ENCODE results near the gene LPP. TPM values are rescaled to one million over a fixed set of nuclear protein-coding genes. Genes with fewer than 3 reads are reported as not detected.

LPP gene
- total and polyA plus RNA-seq, 2 of the 13 experiments (the other 11 are each of a cell fraction or from before 2014, with no cell fraction given): 19.2 to 29.9 TPM

GRCh38 chr3:188854772-188855149 is 700.8 kb downstream of the LPP start:
- peaks cover 0 to 2% of the 10 kb centered on the region in 2 experiments; a peak in 1 of 5 replicates for H3K36me3 ChIP-seq (replicated peaks in 1 of 2; ENCODE audit: control insufficient read depth in 1 of 2, insufficient read depth in 2 of 2, low read length in 2 of 2)
- DNase-seq (ENCODE audit: low spot score) (no peak), ATAC-seq (no peak), FAIRE-seq (no peak)
- no peaks in the 10 kb centered on the region for H4K20me1 ChIP-seq (ENCODE audit: insufficient read depth, low read length)
- in situ Hi-C loops (cut with HindIII; ENCODE audit: extremely low pct_ligation_motif_present, low pct_unique_long_range_greater_than_20kb) (no loop called here), intact Hi-C loops (cut with micrococcal nuclease; ENCODE audit: unreplicated experiment) (no loop called here)
- ChIA-PET POLR2A (no interaction called here), CTCF (ENCODE audit: low intra/inter-chr PET ratio, low total read pairs) (no interaction called here)
- no peak overlapping the region for H2AFZ ChIP-seq (ENCODE audit: low read length)
- no peak overlapping the region for H3K4me3 ChIP-seq (replicated peaks in 1 of 3; ENCODE audit: insufficient read depth in 1 of 3, low read depth in 2 of 3, low read length in 3 of 3)
- no peak overlapping the region for H3K4me2 ChIP-seq (ENCODE audit: low read depth, low read length)
- H3K4me1 ChIP-seq (ENCODE audit: insufficient read depth, low read length): no peaks in the 10 kb centered on the region
- H3K27me3 ChIP-seq (ENCODE audit: control insufficient read depth in 1 of 2, insufficient read depth in 2 of 2, low read length in 2 of 2): no peaks in the 10 kb centered on the region
- H3K9me3 ChIP-seq (ENCODE audit: low read length): no peaks in the 10 kb centered on the region
- no peak overlapping the region for H3K9ac ChIP-seq (ENCODE audit: insufficient read depth, low read depth, low read length)
- no TSS peak for BruUV-seq (replicated peaks)
- H3K27ac ChIP-seq (ENCODE audit: extremely low read length, insufficient read depth, low read length): no peak overlapping the region
- TF ChIP-seq EEA1 (CRISPR knock-in tag; IDR thresholded peaks at IDR 0.05; ENCODE audit: borderline replicate concordance): no peak
- TF ChIP-seq NAIF1 (CRISPR knock-in tag; IDR thresholded peaks at IDR 0.05; ENCODE audit: borderline replicate concordance): no peak
- TF ChIP-seq CREBL2 (CRISPR knock-in tag; IDR thresholded peaks at IDR 0.05; ENCODE audit: borderline replicate concordance): no peak
- TF ChIP-seq ATF2 (CRISPR knock-in tag; IDR thresholded peaks at IDR 0.05): no peak
- TF ChIP-seq ZNF781 (CRISPR knock-in tag; IDR thresholded peaks at IDR 0.05; ENCODE audit: borderline replicate concordance, not compliant biosample characterization): no peak
- H3K79me2 ChIP-seq (ENCODE audit: insufficient read depth, low read length): no peaks in the 10 kb centered on the region

GRCh38 chr3:188855675-188856074 is 701.7 kb downstream of the LPP start:
- no peaks in the 10 kb centered on the region for H3K79me2 ChIP-seq (ENCODE audit: insufficient read depth, low read length)
- no peaks in the 10 kb centered on the region for H3K27me3 ChIP-seq (ENCODE audit: control insufficient read depth in 1 of 2, insufficient read depth in 2 of 2, low read length in 2 of 2)
- FAIRE-seq (no peak), DNase-seq (ENCODE audit: low spot score) (no peak), ATAC-seq (no peak)
- TF ChIP-seq SRY (CRISPR knock-in tag; IDR thresholded peaks at IDR 0.05): no peak
- no peak for TF ChIP-seq MXD3 (CRISPR knock-in tag; IDR thresholded peaks at IDR 0.05)
- TF ChIP-seq MAFK (conservative IDR thresholded peaks at IDR 0.05 in 1 of 2, IDR thresholded peaks at IDR 0.05 in 1 of 2; ENCODE audit: low read length in 2 of 2): peak in 1 of 2 experiments; percentile 24; a peak in 2 of 4 replicates
- TF ChIP-seq HOXA7 (CRISPR knock-in tag; IDR thresholded peaks at IDR 0.05): no peak
- no TSS peak for BruUV-seq (replicated peaks)
- peaks cover 0 to 2% of the 10 kb centered on the region in 2 experiments; a peak in 1 of 5 replicates for H3K36me3 ChIP-seq (replicated peaks in 1 of 2; ENCODE audit: control insufficient read depth in 1 of 2, insufficient read depth in 2 of 2, low read length in 2 of 2)
- H3K4me3 ChIP-seq (replicated peaks in 1 of 3; ENCODE audit: insufficient read depth in 1 of 3, low read depth in 2 of 3, low read length in 3 of 3): no peak overlapping the region
- ChIA-PET CTCF (ENCODE audit: low intra/inter-chr PET ratio, low total read pairs) (no interaction called here), POLR2A (no interaction called here)
- no peak overlapping the region for H3K9ac ChIP-seq (ENCODE audit: insufficient read depth, low read depth, low read length)
- no peak overlapping the region for H3K27ac ChIP-seq (ENCODE audit: extremely low read length, insufficient read depth, low read length)
- no peak overlapping the region for H2AFZ ChIP-seq (ENCODE audit: low read length)
- WGBS (ENCODE audit: low lambda C conversion rate): 98% methylated on average over 3 of the region's 3 CpGs
- no peaks in the 10 kb centered on the region for H3K9me3 ChIP-seq (ENCODE audit: low read length)
- no peak overlapping the region for H3K4me2 ChIP-seq (ENCODE audit: low read depth, low read length)
- in situ Hi-C loops (cut with HindIII; ENCODE audit: extremely low pct_ligation_motif_present, low pct_unique_long_range_greater_than_20kb): no loop called here
- H3K4me1 ChIP-seq (ENCODE audit: insufficient read depth, low read length): no peaks in the 10 kb centered on the region
- no peaks in the 10 kb centered on the region for H4K20me1 ChIP-seq (ENCODE audit: insufficient read depth, low read length)
- intact Hi-C loops (cut with micrococcal nuclease; ENCODE audit: unreplicated experiment): no loop called here
